ENCODE data around the gene PRDM16. TPM values are rescaled to one million over a fixed set of nuclear protein-coding genes. Genes with fewer than 3 reads are reported as not detected.

PRDM16 gene
- 0.06 TPM for polyA plus RNA-seq (2013, experiment 1 of 2)
- 0.11 TPM for polyA plus RNA-seq (2013, experiment 2 of 2)

DNA sequence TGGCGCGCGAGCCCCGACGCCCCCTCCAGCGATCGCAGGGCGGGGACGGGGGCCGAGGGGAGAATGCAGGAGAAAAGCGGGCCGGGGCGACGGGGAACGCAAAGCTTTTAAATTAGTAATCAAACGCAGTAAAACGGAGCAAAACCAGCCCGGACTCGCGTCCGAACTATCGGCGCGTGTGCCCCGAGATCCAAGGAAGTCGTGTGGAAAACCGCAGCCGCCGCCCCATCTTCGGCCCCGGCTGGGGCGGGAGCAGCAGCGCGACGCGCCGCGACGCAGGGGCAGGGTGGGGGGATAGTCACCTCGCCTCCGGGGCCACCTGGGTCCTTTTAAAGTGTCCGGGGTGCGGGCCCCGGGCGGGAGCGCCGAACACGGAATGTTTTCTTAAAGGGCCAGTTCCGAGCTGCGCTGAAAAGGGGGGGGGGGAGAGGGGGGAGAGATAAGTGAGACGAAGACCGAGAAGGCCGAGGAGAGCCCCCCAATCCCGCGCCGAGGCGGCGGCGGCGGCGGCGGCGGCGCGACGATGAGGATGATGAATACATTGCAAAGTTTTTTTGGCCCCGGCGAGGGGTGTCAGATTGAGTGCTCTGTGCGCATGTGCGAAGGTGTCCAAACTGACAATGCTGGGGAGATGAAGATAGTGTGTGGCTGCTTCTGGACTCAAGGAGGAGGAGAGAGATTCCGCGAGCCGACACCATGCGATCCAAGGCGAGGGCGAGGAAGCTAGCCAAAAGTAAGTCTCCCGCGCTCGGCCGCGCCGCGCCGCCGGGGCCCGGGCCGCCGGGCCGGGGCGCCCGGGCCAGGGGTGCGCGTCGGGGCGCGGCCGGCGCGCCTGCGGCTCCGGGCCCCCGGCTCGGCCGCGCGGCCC is at the start of gene PRDM16:
PRDM16 (plus strand) TSS at position 640 of the 868 bp plus-strand sequence; CDS start at position 697, 57 bp downstream.
- Histone ChIP-seq H3K27me3 (ENCODE audit: control insufficient read depth in 1 of 2, insufficient read depth in 1 of 2, low read length in 2 of 2) (peaks cover 68 to 76% of the 10 kb centered on the region in 2 experiments), H3K4me1 (ENCODE audit: control insufficient read depth, insufficient read depth, low read depth, low read length) (peaks cover 16% of the 10 kb centered on the region), H3K79me1 (replicated peaks; ENCODE audit: low read length, poor library complexity, severe bottlenecking) (no peaks in the 10 kb centered on the region), H3K9me3 (ENCODE audit: control insufficient read depth, low read length) (no peaks in the 10 kb centered on the region), H2BK12ac (ENCODE audit: low read length in 2 of 2) (no peak within 1 kb of the TSS), H2BK5ac (ENCODE audit: low read depth, low read length, poor library complexity, severe bottlenecking) (no peak within 1 kb of the TSS), H4K8ac (ENCODE audit: low read length) (no peak within 1 kb of the TSS), H2AK5ac (ENCODE audit: low read length, severe bottlenecking) (no peak within 1 kb of the TSS), H3K4me2 (ENCODE audit: low read length, poor library complexity, severe bottlenecking) (peak within 1 kb of the TSS; percentile 91), H3K14ac (ENCODE audit: low read length in 2 of 2) (no peak within 1 kb of the TSS), H3K27ac (ENCODE audit: low read length, poor library complexity, severe bottlenecking) (no peak within 1 kb of the TSS), H3K36me3 (ENCODE audit: control insufficient read depth in 1 of 2, insufficient read depth in 2 of 2, low read depth in 1 of 2, low read length in 2 of 2) (peaks cover 0 to 3% of the 10 kb centered on the region in 2 experiments), H3K18ac (ENCODE audit: low read depth in 1 of 2, low read length in 2 of 2) (no peak within 1 kb of the TSS), H3K9ac (ENCODE audit: low read length) (peak within 1 kb of the TSS; percentile 59), H4K91ac (ENCODE audit: low read length) (no peak within 1 kb of the TSS), H2BK15ac (ENCODE audit: low read depth, poor library complexity, severe bottlenecking) (peak within 1 kb of the TSS; percentile 7), H3K4ac (ENCODE audit: low read depth in 1 of 2, low read length in 2 of 2) (no peak within 1 kb of the TSS), H3K23ac (ENCODE audit: low read length in 2 of 2) (no peak within 1 kb of the TSS), H2AFZ (ENCODE audit: low read depth, low read length) (peak within 1 kb of the TSS; percentile 16), H3K4me3 (ENCODE audit: insufficient read depth in 1 of 2, low read depth in 1 of 2, low read length in 2 of 2) (peak within 1 kb of the TSS; percentile 56 to 76), H2BK120ac (ENCODE audit: low read depth, low read length) (no peak within 1 kb of the TSS)
- peak; percentile 8 for DNase-seq
- WGBS, result 2% methylated on average over 67 of the region's 106 CpGs

DNA sequence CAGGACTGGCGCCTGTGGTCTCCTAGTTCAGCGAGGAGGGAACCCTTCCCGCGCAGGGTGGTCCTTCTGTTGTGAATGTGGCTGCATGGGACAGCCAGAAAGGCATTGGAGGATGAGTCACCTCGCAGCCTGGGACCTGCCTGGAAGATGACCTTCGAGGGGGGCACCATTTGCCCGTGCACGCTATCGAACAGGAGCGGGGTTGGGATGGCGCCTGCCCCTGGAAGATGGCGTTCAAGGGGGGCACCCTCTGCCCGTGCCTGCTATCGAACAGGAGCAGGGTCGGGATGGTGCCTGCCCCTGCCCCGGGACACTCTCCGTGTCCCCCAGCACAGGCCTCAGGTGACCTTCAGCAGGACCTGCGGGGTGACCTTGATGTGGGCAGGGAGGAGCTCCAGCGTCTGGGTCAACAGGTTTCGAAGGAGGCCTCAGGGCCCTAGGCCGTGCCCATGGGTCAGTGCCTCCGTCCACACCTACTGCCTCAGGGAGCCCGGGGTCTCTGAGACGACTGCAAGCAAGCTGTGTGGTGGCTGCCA is 49.4 kb upstream of the PRDM16 start:
- Histone ChIP-seq H3K4me3 (ENCODE audit: insufficient read depth in 1 of 2, low read depth in 1 of 2, low read length in 2 of 2) (no peak overlapping the region), H3K4ac (ENCODE audit: low read depth in 1 of 2, low read length in 2 of 2) (no peak overlapping the region), H2AFZ (ENCODE audit: low read depth, low read length) (no peak overlapping the region), H2AK5ac (ENCODE audit: low read length, severe bottlenecking) (no peak overlapping the region), H3K36me3 (ENCODE audit: control insufficient read depth in 1 of 2, insufficient read depth in 2 of 2, low read depth in 1 of 2, low read length in 2 of 2) (no peaks in the 10 kb centered on the region), H3K79me1 (replicated peaks; ENCODE audit: low read length, poor library complexity, severe bottlenecking) (no peaks in the 10 kb centered on the region), H3K14ac (ENCODE audit: low read length in 2 of 2) (no peak overlapping the region), H3K9me3 (ENCODE audit: control insufficient read depth, low read length) (no peaks in the 10 kb centered on the region), H2BK12ac (ENCODE audit: low read length in 2 of 2) (no peak overlapping the region), H2BK120ac (ENCODE audit: low read depth, low read length) (no peak overlapping the region), H3K27me3 (ENCODE audit: control insufficient read depth in 1 of 2, insufficient read depth in 1 of 2, low read length in 2 of 2) (peaks cover 0 to 42% of the 10 kb centered on the region in 2 experiments), H4K8ac (ENCODE audit: low read length) (no peak overlapping the region), H2BK5ac (ENCODE audit: low read depth, low read length, poor library complexity, severe bottlenecking) (no peak overlapping the region), H3K27ac (ENCODE audit: low read length, poor library complexity, severe bottlenecking) (no peak overlapping the region), H3K18ac (ENCODE audit: low read depth in 1 of 2, low read length in 2 of 2) (no peak overlapping the region), H3K4me1 (ENCODE audit: control insufficient read depth, insufficient read depth, low read depth, low read length) (no peaks in the 10 kb centered on the region), H2BK15ac (ENCODE audit: low read depth, poor library complexity, severe bottlenecking) (no peak overlapping the region), H3K23ac (ENCODE audit: low read length in 2 of 2) (no peak overlapping the region), H3K4me2 (ENCODE audit: low read length, poor library complexity, severe bottlenecking) (no peak overlapping the region), H4K91ac (ENCODE audit: low read length) (no peak overlapping the region), H3K9ac (ENCODE audit: low read length) (no peak overlapping the region)
- DNase-seq, result no peak
- 84% methylated on average over 24 of the region's 24 CpGs for WGBS

DNA sequence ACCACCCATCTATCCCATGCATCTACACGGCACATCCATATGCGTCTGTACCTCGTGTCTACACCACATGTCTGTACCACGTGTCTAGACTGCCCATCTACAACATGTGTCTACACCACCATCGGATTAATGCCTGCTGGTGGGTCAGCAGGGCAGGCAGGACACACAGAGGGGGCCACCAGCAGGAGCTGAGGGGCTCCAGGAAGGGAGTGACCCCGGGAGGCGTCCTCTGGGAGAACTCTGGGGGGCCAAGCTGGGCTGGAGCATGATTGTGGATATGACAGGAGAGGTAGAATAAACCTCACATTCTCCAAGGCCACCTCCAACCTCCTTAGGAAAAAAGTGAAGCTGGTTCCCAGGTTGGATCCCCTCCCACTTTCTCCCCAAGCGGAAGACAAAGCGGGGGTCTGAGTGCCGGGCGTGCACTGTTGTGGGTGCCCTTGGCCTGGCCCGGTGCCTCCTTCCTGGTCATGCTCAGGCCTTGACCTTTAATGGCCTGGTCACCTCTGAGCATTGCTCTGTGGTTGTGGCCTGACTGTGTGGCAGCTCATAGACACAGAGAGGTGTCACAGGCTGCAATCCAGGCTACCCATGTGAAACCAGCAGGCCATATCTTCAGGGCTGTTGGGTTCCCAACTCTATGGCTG is 48.6 kb upstream of the PRDM16 start:
- whole genome bisulfite sequencing, result 77% methylated on average over 10 of the region's 12 CpGs
- H4K91ac ChIP-seq (ENCODE audit: low read length), result no peak overlapping the region
- H3K36me3 ChIP-seq (ENCODE audit: control insufficient read depth in 1 of 2, insufficient read depth in 2 of 2, low read depth in 1 of 2, low read length in 2 of 2), result no peaks in the 10 kb centered on the region
- H2AFZ ChIP-seq (ENCODE audit: low read depth, low read length), result no peak overlapping the region
- no peak overlapping the region for H3K4me3 ChIP-seq (ENCODE audit: insufficient read depth in 1 of 2, low read depth in 1 of 2, low read length in 2 of 2)
- no peak overlapping the region for H3K4me2 ChIP-seq (ENCODE audit: low read length, poor library complexity, severe bottlenecking)
- no peak overlapping the region for H2BK15ac ChIP-seq (ENCODE audit: low read depth, poor library complexity, severe bottlenecking)
- H2BK120ac ChIP-seq (ENCODE audit: low read depth, low read length), result no peak overlapping the region
- no peak overlapping the region for H3K14ac ChIP-seq (ENCODE audit: low read length in 2 of 2)
- no peak overlapping the region for H2BK5ac ChIP-seq (ENCODE audit: low read depth, low read length, poor library complexity, severe bottlenecking)
- no peak overlapping the region for H4K8ac ChIP-seq (ENCODE audit: low read length)
- H3K4ac ChIP-seq (ENCODE audit: low read depth in 1 of 2, low read length in 2 of 2), result no peak overlapping the region
- no peaks in the 10 kb centered on the region for H3K4me1 ChIP-seq (ENCODE audit: control insufficient read depth, insufficient read depth, low read depth, low read length)
- no peak overlapping the region for H2BK12ac ChIP-seq (ENCODE audit: low read length in 2 of 2)
- H3K9me3 ChIP-seq (ENCODE audit: control insufficient read depth, low read length), result no peaks in the 10 kb centered on the region
- no peaks in the 10 kb centered on the region for H3K79me1 ChIP-seq (replicated peaks; ENCODE audit: low read length, poor library complexity, severe bottlenecking)
- no peak overlapping the region for H3K18ac ChIP-seq (ENCODE audit: low read depth in 1 of 2, low read length in 2 of 2)
- peaks cover 0 to 35% of the 10 kb centered on the region in 2 experiments for H3K27me3 ChIP-seq (ENCODE audit: control insufficient read depth in 1 of 2, insufficient read depth in 1 of 2, low read length in 2 of 2)
- DNase-seq, result no peak
- no peak overlapping the region for H3K27ac ChIP-seq (ENCODE audit: low read length, poor library complexity, severe bottlenecking)
- no peak overlapping the region for H3K23ac ChIP-seq (ENCODE audit: low read length in 2 of 2)
- H2AK5ac ChIP-seq (ENCODE audit: low read length, severe bottlenecking), result no peak overlapping the region
- no peak overlapping the region for H3K9ac ChIP-seq (ENCODE audit: low read length)

DNA sequence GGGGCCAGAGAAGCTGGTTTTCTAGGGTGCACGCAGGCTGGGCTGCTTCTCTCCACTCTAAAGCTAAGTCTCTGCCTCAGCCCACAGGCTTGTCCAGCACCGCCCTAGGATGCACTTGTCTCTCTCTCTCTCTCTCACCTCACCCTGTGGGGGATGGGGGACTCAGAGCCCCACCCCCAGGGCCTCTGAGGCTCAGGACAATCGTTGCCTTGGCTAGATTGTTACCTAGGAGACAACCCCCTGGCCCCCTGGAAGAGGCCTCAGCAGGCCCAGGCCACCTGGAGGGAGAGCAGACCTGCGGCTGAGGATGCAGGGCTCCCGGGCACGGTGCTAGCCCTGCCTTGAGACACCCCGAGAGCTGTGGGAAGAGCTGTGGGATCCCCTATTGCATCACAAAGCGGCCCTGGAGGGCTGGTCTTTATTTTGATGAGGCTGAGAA is 47.8 kb upstream of the PRDM16 start, which contains the start of gene ACTRT2:
ACTRT2 (plus strand) TSS at position 235 of the 439 bp plus-strand sequence. CDS start 220 bp downstream, outside the sequence.
- Histone ChIP-seq H3K27me3 (ENCODE audit: control insufficient read depth in 1 of 2, insufficient read depth in 1 of 2, low read length in 2 of 2) (peaks cover 0 to 27% of the 10 kb centered on the region in 2 experiments), H2BK120ac (ENCODE audit: low read depth, low read length) (no peak within 1 kb of the TSS), H3K23ac (ENCODE audit: low read length in 2 of 2) (no peak within 1 kb of the TSS), H4K8ac (ENCODE audit: low read length) (no peak within 1 kb of the TSS), H3K4ac (ENCODE audit: low read depth in 1 of 2, low read length in 2 of 2) (no peak within 1 kb of the TSS), H3K9ac (ENCODE audit: low read length) (no peak within 1 kb of the TSS), H3K79me1 (replicated peaks; ENCODE audit: low read length, poor library complexity, severe bottlenecking) (no peaks in the 10 kb centered on the region), H2BK15ac (ENCODE audit: low read depth, poor library complexity, severe bottlenecking) (no peak within 1 kb of the TSS), H3K18ac (ENCODE audit: low read depth in 1 of 2, low read length in 2 of 2) (no peak within 1 kb of the TSS), H3K4me2 (ENCODE audit: low read length, poor library complexity, severe bottlenecking) (no peak within 1 kb of the TSS), H3K4me3 (ENCODE audit: insufficient read depth in 1 of 2, low read depth in 1 of 2, low read length in 2 of 2) (peak within 1 kb of the TSS in 1 of 2 experiments; percentile 1), H4K91ac (ENCODE audit: low read length) (no peak within 1 kb of the TSS), H3K27ac (ENCODE audit: low read length, poor library complexity, severe bottlenecking) (no peak within 1 kb of the TSS), H2BK12ac (ENCODE audit: low read length in 2 of 2) (no peak within 1 kb of the TSS), H2AK5ac (ENCODE audit: low read length, severe bottlenecking) (no peak within 1 kb of the TSS), H3K4me1 (ENCODE audit: control insufficient read depth, insufficient read depth, low read depth, low read length) (no peaks in the 10 kb centered on the region), H3K14ac (ENCODE audit: low read length in 2 of 2) (no peak within 1 kb of the TSS), H3K36me3 (ENCODE audit: control insufficient read depth in 1 of 2, insufficient read depth in 2 of 2, low read depth in 1 of 2, low read length in 2 of 2) (no peaks in the 10 kb centered on the region), H2BK5ac (ENCODE audit: low read depth, low read length, poor library complexity, severe bottlenecking) (no peak within 1 kb of the TSS), H3K9me3 (ENCODE audit: control insufficient read depth, low read length) (no peaks in the 10 kb centered on the region), H2AFZ (ENCODE audit: low read depth, low read length) (no peak within 1 kb of the TSS)
- no peak for DNase-seq
- WGBS, result 62% methylated on average over 8 of the region's 8 CpGs
